GM21526 (cell line): Measurements from ENCODE around the gene OR2M5.

Experiments
- ATAC-seq: cut with Tn5 transposase; IDR thresholded peaks from one replicate; pipeline ENCODE4 v1.9.1; 2021; ENCODE audit warnings: moderate library complexity; ENCODE audit not compliant: unreplicated experiment, low FRiP score

OR2M5 gene, protein sequence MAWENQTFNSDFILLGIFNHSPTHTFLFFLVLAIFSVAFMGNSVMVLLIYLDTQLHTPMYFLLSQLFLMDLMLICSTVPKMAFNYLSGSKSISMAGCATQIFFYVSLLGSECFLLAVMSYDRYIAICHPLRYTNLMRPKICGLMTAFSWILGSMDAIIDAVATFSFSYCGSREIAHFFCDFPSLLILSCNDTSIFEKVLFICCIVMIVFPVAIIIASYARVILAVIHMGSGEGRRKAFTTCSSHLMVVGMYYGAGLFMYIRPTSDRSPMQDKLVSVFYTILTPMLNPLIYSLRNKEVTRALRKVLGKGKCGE

DNA sequence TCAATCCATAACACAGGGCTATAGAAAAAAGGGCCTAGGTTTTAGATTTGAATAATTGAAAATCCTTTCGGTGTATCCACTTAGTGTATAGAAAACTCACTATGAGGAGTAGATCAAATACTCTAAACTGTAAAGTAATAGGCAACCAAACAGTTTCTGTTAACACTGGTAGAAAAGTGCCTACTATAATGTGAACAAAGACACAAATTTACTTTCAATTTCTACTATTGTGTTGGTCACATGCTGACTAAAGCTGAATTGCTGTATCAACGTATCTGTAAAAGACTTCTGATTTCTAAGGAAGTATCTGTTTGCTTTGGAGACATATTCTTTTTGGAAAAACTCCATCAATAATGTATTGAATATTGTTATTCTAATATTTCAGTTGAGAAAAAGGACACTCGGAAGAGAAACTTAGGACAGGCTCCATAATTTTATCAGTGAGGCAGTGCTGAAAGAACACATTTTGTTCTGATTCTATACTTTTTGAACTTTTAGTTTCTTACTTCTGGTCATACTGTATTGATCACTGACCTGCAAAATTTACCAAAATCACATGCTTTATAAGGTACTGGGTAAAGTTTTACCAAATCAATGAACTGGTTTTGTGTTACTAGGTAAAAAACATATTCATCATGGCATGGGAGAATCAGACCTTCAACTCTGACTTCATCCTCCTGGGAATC, at the start of gene OR2M5:
OR2M5 (plus strand) TSS at position 636 of the 686 bp plus-strand sequence; CDS start at position 636, 0 bp downstream.
- ATAC-seq = no peak

DNA sequence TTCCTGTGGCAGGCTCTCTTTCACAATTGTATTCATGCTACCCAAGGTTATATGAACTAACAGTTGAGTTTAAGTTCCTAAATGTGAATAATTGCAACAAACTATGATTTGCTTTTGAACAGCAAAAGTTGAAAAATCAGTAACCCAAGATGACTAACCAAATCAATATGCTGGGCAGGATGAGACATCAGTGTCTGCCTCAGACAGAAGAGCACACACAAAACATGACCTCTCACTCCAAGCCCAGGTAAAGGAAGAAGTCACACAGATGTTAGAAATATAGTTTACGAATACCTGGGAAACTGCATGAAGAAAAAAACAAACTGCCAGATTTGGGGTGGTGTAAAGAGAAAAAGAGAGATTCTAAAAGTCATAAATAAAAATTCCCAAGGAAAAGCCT, 46.4 kb upstream of the OR2M5 start:
- no peak for ATAC-seq

DNA sequence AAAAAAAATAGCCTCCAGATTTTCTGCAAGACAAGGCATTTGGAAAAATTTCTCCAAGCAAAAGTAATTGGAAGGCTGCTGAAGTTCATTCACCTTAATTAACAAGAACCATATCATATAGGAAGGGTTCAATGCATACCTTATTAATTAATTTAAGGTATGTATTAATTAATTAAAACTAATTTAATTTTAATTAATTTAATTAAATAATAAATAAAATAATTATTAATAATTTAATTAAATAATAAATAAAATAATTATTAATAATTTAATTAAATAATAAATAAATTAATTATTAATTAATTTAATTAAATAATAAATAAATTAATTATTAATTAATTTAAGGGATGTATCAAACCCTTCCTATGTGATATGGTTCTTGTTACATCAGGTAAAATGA, 42.1 kb upstream of the OR2M5 start:
- ATAC-seq = no peak

DNA sequence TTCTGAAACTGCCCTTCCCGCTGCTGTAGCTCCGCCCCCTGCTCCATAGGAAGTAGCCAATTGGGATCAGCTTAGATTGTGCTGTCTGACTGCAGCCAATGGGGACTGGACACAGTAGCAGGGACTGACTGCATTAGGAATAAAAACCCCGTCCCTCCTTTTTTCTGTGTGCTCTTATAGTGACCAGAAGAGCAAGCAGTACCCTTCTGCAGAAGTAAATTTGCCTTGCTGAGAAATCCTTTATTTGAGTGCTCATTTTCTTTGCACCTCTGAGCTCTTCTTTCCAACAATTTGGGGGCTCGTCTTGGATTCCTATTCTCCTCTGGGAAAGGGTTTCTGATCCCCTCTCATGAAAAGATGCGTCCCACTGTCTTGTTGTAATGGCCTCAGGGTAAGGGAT, 33.8 kb upstream of the OR2M5 start:
- no peak for ATAC-seq

DNA sequence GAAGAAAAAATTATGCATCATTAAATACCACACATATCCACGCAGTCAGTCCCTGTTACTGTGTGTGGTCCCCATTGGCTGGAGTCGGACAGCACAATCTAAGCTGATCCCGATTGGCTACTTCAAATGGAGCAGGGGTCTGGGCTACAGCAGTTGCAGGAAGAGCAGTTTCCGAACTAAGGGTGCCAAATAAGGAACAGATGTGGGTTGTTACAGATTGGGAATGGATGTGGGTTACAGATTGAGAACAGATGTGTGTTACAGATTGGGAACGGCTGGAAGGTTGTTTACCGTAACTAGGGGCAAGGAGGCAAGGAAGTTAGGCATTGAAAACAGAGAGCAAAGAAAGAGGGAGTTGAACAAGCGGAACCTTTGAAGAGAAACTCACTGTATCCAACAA, 30.1 kb upstream of the OR2M5 start:
- ATAC-seq = no peak

DNA sequence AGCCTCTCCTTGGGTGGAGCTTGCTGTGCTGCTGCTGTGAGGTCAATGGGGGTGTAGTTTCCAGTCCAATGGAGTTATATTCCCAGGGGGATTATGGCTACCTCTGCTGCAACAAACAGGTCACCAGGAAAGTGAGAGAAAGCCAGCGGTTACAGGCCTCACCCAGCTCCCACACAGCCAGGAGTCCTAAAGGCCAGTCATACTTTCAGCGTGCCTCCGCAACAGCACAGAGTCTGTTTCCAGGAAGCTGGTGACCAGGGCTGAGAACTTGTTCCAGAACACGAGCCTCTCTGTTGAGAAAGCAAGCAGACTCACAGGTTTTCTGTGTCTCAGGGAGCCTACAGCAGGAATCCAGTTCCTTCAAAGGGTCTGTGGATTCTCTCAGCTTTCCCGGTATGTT, 17.3 kb upstream of the OR2M5 start:
- ATAC-seq = no peak

DNA sequence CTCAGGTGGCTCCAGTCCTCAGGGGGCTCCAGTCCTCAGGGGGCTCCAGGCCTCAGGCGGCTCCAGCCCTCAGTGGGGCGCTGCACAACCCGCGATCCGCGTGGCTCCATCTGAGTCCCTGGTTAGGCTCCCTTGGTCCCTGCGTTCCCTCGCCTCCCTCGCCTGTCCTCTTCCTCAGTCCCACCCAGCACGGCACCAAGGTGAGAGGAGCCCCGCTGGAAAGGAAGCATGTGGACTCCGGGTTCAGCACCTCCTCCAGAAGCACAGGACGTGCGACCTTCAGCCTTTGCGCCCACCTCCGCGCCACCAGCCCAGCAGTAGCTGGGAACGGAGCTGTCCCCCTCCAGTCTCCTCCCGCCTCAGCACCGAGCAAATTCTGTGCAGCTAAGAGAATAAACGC, 8.1 kb upstream of the OR2M5 start:
- no peak for ATAC-seq

DNA sequence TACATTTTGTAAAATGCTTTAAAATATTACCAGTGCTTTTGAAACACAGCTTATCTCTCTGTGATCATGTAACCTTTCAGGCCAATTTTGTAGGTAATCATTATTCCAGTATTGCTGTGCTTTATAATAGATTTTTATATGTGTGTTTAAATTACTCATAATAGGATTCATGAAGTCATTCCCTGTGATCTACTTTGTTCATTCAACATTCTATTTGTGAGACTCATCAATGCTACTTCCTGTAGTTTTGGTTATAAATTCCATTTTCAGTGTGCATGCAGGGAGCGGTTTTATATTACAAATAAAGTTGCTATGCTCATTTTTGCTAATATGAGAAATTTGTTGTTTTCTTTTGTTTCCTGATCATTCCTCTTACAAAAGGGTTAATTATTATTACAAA, 4.1 kb upstream of the OR2M5 start:
- ATAC-seq = no peak

DNA sequence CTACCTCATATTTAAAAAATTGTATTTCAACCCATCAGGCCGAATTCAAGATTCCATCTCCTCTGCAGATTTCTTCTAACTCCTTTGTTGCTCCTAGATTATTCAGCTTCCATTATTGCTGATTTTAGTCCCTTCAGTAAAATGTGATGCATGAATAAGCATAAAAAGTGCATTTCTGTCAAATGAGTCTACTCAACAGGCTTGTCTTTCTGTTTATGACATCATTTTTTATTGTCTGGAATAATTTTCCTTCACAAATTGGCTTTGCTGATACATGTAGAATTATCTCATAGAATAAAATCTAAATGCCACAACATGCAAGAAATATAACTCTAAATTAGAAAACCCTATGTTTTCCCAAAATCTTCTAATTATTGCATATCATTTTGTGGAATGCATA, 1.6 kb upstream of the OR2M5 start:
- no peak for ATAC-seq

DNA sequence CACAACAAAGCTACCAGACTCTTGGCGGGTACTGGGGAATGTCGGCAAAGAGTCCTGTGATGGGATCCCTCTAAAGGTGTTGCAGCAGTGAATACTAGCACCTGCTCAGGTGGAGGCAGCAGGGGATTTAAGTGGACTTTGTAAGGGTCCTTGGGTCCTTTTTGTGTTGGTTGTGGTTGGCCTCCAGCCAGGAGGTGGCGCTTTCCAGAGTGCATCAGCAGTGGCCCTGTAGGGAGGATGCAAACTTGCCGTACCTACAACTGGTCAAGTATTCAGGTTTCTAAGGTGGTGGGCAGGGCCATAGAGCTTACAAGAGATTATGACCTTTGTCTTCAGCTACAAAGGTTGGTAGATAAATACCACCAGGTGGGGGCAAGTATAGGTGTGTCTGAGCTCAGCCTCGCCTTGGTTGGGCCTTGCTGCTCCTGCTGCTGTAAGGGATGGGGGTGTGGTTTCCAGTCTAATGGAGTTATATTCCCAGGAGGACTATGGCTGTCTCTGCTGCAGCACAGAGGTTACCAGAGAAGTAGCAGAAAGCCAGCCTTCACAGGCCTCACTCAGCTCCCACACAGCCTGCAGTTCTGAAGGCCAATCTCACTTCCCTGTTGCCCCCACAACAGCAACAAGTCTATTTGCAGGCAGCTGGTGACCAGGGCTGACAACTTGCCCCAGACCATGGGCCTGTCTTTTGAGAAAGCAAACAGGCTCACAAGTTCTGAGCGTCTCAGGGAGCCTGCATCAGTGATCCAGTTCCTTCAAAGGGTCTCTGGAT, 7.3 kb downstream of the OR2M5 start:
- no peak for ATAC-seq

DNA sequence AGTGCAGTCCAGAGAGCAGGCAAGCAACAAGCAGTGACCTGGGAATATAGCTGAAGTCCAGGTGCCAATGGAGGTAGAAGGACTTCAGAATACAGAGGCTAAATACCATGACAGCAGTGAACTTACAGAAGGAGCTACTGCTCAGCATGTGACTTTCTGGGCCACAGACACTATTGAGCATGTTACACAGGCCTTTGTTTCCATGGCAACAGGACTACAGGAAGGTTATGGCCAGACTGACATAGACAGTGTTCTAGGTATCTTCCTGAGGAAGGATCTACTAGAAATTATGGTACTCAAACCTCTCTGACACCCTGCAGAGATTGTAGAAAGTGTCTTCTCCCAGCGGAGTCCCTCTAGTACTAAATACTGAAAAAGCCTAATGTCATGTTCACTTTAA, 11.0 kb downstream of the OR2M5 start:
- no peak for ATAC-seq

DNA sequence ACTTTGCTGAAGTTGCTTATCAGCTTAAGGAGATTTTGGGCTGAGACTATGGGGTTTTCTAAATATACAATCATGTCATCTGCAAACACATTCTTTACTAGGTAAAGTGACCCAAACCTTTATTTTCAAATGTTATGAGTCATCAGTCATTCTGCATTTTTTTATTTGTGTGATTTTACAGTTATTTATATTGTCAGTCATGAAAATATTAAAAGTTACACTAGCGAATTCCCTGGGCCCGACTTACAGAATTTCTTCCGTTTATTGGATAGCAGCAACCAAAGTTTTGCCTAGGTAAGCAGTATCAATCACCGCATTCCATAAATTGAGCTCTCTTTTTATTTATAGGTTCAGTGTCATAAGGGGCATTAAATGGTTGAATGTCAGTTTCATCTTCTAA, 13.8 kb downstream of the OR2M5 start:
- no peak for ATAC-seq

DNA sequence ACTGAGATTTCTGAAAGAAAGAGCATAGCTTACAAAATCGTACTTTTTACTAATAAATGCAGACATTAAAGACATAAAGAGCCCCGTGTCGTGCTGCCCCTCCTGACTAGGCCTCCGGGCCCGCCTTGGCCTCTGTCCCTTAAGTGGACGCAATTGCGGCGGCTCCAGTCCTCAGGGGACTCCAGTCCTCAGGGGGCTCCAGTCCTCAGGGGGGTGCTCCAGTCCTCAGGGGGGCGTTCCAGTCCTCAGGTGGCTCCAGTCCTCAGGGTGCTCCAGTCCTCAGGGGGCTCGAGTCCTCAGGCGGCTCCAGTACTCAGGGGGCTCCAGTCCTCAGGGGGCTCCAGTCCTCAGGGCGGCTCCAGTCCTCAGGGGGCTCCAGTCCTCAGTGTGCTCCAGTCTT, 19.1 kb downstream of the OR2M5 start:
- no peak for ATAC-seq

DNA sequence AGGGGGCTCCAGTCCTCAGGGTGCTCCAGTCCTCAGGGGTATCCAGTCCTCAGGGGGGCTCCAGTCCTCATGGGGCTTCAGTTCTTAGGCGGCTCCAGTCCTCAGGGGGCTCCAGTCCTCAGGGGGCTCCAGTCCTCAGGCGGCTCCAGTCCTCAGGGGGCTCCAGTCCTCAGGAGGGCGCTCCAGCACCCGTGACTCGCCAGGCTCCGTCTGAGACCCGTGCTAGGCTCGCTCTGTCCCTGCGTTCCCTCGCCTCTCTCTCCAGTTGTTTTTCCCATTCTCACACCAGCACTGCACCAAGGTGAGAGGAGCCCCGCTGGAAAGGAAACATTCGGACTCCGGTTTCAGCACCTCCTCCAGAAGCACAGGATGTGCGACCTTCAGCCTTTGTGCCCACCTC, 20.2 kb downstream of the OR2M5 start:
- no peak for ATAC-seq

DNA sequence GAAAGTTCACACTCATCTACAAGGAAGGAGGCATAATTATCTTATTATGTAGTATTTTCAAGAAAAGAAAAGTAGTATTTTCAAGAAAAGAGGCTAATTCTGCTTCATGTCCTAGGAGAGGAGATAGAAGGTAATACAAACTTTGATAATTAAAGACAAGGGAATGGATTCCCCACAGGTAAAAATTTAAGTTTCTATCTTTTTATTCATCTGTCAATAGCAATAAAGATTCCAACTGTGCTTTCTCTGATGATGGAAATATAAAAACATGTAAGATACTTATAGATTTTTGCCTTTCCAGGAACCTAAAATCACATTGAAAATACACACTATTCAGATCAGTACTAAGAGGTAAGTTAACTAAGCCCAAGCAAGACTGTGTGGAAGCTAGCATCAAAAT, 29.6 kb downstream of the OR2M5 start, which contains the start of gene OR2M2:
OR2M2 (plus strand) TSS at position 301 of the 400 bp plus-strand sequence. CDS start 5,165 bp downstream, outside the sequence.
- ATAC-seq = no peak

DNA sequence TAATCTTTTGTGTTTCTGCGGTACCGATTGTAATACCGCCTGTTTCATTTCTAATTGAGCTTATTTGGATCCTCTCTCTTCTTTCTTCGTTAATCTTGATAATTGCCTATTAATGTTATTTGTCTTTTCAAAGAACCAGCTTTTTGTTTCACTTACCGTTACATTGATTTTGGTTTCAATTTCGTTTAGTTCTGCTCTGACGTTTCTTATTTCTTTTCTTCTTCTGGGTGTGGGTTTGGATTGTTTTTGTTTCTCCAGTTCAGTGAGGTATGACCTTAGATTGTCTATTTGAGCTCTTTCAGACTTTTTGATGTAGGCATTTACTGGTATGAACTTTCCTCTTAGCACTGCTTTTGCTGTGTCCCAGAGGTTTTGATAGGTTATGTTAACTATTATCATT, 39.0 kb downstream of the OR2M5 start:
- no peak for ATAC-seq

DNA sequence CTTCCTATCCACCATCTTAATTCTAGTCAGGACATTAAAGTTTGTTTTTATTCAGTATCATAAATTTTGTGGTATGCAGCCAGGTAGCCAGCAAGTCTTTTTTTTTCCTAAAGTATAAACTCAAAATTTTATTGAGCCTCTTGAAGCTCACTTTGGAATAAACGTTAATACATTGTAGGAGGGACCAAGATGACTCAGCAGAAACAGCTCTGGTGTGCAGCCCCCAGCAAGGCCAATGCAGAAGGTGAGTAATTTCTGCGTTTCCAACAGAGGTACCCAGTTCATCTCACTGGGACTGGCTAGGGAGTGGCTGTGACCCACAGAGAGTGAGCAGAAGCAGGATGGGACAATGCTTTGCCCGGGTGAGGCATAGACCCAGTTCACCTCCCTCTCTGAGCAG, 42.4 kb downstream of the OR2M5 start:
- no peak for ATAC-seq

DNA sequence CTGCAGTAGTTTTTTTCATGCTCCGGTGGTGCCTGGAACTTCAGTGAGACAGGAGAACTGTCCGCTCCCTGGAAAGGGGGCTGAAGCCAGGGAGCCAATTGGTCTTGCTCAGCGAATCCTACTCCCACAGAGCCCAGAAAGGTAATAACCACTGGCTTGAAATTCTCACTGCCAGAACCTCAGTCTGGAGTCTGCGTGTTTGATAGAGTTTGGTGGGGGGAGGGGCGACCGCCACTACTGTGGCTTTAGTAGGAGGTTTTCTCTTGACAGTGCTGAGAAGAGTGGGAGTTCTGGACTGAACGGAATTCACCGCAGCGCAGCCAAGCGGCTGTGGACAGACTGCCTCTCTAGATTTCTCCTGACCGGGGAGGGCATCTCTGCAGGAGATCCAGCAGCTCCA, 44.1 kb downstream of the OR2M5 start:
- ATAC-seq = no peak

DNA sequence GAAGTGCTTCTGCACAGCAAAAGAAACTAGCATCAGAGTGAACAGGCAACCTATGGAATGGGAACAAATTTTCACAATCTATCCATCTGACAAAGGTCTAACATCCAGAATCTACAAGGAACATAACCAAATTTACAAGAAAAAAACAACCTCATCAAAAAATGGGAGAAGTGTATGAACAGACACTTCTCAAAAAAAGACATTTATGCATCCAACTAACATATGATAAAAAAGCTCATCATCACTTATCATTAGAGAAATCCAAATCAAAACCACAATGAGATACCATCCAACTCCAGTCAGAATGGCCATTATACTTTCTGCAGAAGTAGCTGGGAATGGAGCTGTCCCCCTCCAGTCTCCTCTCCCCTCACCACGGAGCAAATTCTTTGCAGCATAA, 49.2 kb downstream of the OR2M5 start:
- no peak for ATAC-seq
